HepG2 (cell line): ENCODE results near the gene THADA. TPM values are rescaled to one million over a fixed set of nuclear protein-coding genes. Genes with fewer than 3 reads are reported as not detected.

Experiments
- ATAC-seq: fragments of 200-7000 bp; cut with Tn5 transposase; 3 replicates; pipeline ENCODE4 v1.9.1; 2020; ENCODE audit warnings: mild to moderate bottlenecking, moderate library complexity
- BruUV-seq: library from RNA; stranded (reverse); fragments of 400-500 nt; replicated peaks from 2 replicates; lab custom pipeline; 2021; lab: Mats Ljungman, UMichigan
- CTCF ChIA-PET: fragments of 300-600 bp; formaldehyde crosslinking; extraction: SDS; loops from one replicate; lab custom pipeline; 2021; ENCODE audit warnings: low total read pairs, inconsistent platforms, low intra/inter-chr PET ratio; lab: Yijun Ruan, JAX
- POLR2A ChIA-PET: fragments of 350-600 bp; sonication (Branson Sonifier 250); formaldehyde crosslinking; loops from one replicate; lab custom pipeline; 2020; ENCODE audit warnings: antibody characterized with exemption, inconsistent platforms; lab: Yijun Ruan, JAX
- DNase-seq: peaks from one replicate; pipeline ENCODE4 v3.0.0-alpha.2; 2015; ENCODE audit warnings: low spot score
- FAIRE-seq: peaks from 3 replicates; lab custom pipeline; 2011; peaks lifted over from hg19 to GRCh38; lab: Jason Lieb, UNC
- H2AFZ ChIP-seq: one replicate; pipeline ENCODE4 v1.6.1; 2011; ENCODE audit warnings: low read length, inconsistent platforms
- H3K27ac ChIP-seq: fragments of 300-600 bp; 3 replicates; pipeline ENCODE4 v1.8.0; 2011; ENCODE audit warnings: mixed run types, mild to moderate bottlenecking, mixed read lengths, low read length, inconsistent platforms; ENCODE audit not compliant: insufficient read depth; ENCODE audit errors: extremely low read length
- H3K27me3 ChIP-seq, 2 experiments: fragments of 200-600 bp in 1 of 2; 2 replicates in 1 of 2; 3 replicates in 1 of 2; pipeline versions ENCODE4 v1.6.0 to v1.8.0; 2011; ENCODE audit warnings: low read length in 2 of 2, mild to moderate bottlenecking in 2 of 2, moderate library complexity in 2 of 2, inconsistent platforms in 1 of 2; ENCODE audit not compliant: insufficient read depth in 2 of 2, control insufficient read depth in 1 of 2
- H3K36me3 ChIP-seq, 2 experiments: fragments of 200-600 bp in 1 of 2; replicated peaks in 1 of 2; 2 replicates in 1 of 2; 3 replicates in 1 of 2; pipeline versions ENCODE4 v1.5.1 to v1.8.0; 2011; ENCODE audit warnings: low read length in 2 of 2, inconsistent platforms in 1 of 2; ENCODE audit not compliant: insufficient read depth in 2 of 2, control insufficient read depth in 1 of 2
- H3K4me1 ChIP-seq: 2 replicates; pipeline ENCODE4 v1.5.1; 2012; ENCODE audit warnings: low read length, inconsistent platforms; ENCODE audit not compliant: insufficient read depth
- H3K4me2 ChIP-seq: 2 replicates; pipeline ENCODE4 v1.6.0; 2011; ENCODE audit warnings: low read depth, low read length, inconsistent platforms
- H3K4me3 ChIP-seq, 3 experiments: fragments of 200-600 bp in 1 of 3; sonication (generic), shearing (Covaris generic) in 1 of 3; replicated peaks in 1 of 3; 2 replicates each; pipeline ENCODE4 v1.5.1; 2011 to 2016; ENCODE audit warnings: low read length in 3 of 3, inconsistent platforms in 2 of 3, low read depth in 2 of 3, mild to moderate bottlenecking in 2 of 3, control low read depth in 1 of 3, mixed read lengths in 1 of 3; ENCODE audit not compliant: insufficient read depth in 1 of 3
- H3K79me2 ChIP-seq: one replicate; pipeline ENCODE4 v1.6.1; 2011; ENCODE audit warnings: low read length, inconsistent platforms; ENCODE audit not compliant: insufficient read depth
- H3K9ac ChIP-seq: 2 replicates; pipeline ENCODE4 v1.6.0; 2011; ENCODE audit warnings: mild to moderate bottlenecking, low read depth, low read length, inconsistent platforms; ENCODE audit not compliant: insufficient read depth
- H3K9me3 ChIP-seq: 2 replicates; pipeline ENCODE4 v1.5.1; 2012; ENCODE audit warnings: mild to moderate bottlenecking, low read length
- H4K20me1 ChIP-seq: 2 replicates; pipeline ENCODE4 v1.6.0; 2011; ENCODE audit warnings: inconsistent platforms, mild to moderate bottlenecking, low read length, moderate library complexity; ENCODE audit not compliant: insufficient read depth
- FOXK1 ChIP-seq: sonication (generic); formaldehyde crosslinking; IDR thresholded peaks from 2 replicates; pipeline ENCODE4 v1.4.0; 2020; ENCODE audit warnings: low read depth, missing genetic modification reagents, borderline replicate concordance
- MAFF ChIP-seq: IDR thresholded peaks from 2 replicates; pipeline ENCODE4 v1.6.1; 2011; ENCODE audit warnings: low read depth, low read length, improper control_type of control experiment
- MAFK ChIP-seq, 2 experiments: IDR thresholded peaks in 1 of 2; conservative IDR thresholded peaks in 1 of 2; 2 replicates each; pipeline ENCODE4 v1.6.1; 2011; ENCODE audit warnings: improper control_type of control experiment in 2 of 2, low read length in 2 of 2
- MYPOP ChIP-seq: sonication (generic); formaldehyde crosslinking; IDR thresholded peaks from 2 replicates; pipeline ENCODE4 v1.8.1; 2023; ENCODE audit warnings: mild to moderate bottlenecking, moderate library complexity, missing genetic modification reagents
- NPAS2 ChIP-seq: sonication (generic); formaldehyde crosslinking; IDR thresholded peaks from 2 replicates; pipeline ENCODE4 v1.8.0; 2022; ENCODE audit warnings: mild to moderate bottlenecking, missing genetic modification reagents, borderline replicate concordance
- PHF8 ChIP-seq: sonication (generic); formaldehyde crosslinking; IDR thresholded peaks from 2 replicates; pipeline ENCODE4 v1.5.0; 2020; ENCODE audit warnings: missing genetic modification reagents
- POLR2AphosphoS5 ChIP-seq: IDR thresholded peaks from 2 replicates; pipeline ENCODE4 v1.6.1; 2012; ENCODE audit warnings: low read depth, low read length
- RFX1 ChIP-seq: fragments of 450-650 bp; IDR thresholded peaks from 2 replicates; pipeline ENCODE4 v1.6.1; 2017
- THYN1 ChIP-seq: sonication (generic); formaldehyde crosslinking; IDR thresholded peaks from 2 replicates; pipeline ENCODE4 v1.8.1; 2023; ENCODE audit warnings: low read depth, mild to moderate bottlenecking, moderate library complexity, missing genetic modification reagents, borderline replicate concordance
- ZNF124 ChIP-seq: sonication (generic); formaldehyde crosslinking; IDR thresholded peaks from 2 replicates; pipeline ENCODE4 v1.4.0; 2020; ENCODE audit warnings: missing genetic modification reagents
- ZNF441 ChIP-seq: sonication (generic); formaldehyde crosslinking; IDR thresholded peaks from 2 replicates; pipeline ENCODE4 v1.7.0; 2021; ENCODE audit warnings: missing genetic modification reagents, borderline replicate concordance
- ZNF816 ChIP-seq: sonication (generic); formaldehyde crosslinking; IDR thresholded peaks from 2 replicates; pipeline ENCODE4 v1.8.0; 2022; ENCODE audit warnings: missing genetic modification reagents, mild to moderate bottlenecking, borderline replicate concordance
- WGBS: methylation state at CpG from one replicate; pipeline ENCODE4 v1.1.6; 2017; ENCODE audit warnings: low lambda C conversion rate; 5-methylcytosine and 5-hydroxymethylcytosine counted together
- in situ Hi-C: cut with HindIII; loops from 2 replicates; pipeline ENCODE4 v1.10.0; 2017; ENCODE audit warnings: low pct_unique_long_range_greater_than_20kb; ENCODE audit not compliant: extremely low pct_ligation_motif_present
- intact Hi-C: fragments of 100-400 bp; cut with micrococcal nuclease; formaldehyde crosslinking; loops from one replicate; pipeline ENCODE4 v1.10.0; 2022; ENCODE audit not compliant: unreplicated experiment
- polyA plus RNA-seq, 8 experiments: library from polyadenylated mRNA; depleted of rRNA in 3 of 8; stranded (reverse) in 7 of 8; unstranded in 1 of 8; fragments of >200 nt; fragmentation: Illumina TruSeq in 4 of 8; extraction: Trizol in 4 of 8; gene quantifications; 2 replicates each; pipeline versions ENCODE4 v1.2.1 to v1.2.3, GENCODE V29; 2011 to 2016; ENCODE audit warnings: low read depth in 4 of 8, missing spikeins in 1 of 8, mixed read lengths in 1 of 8; ENCODE audit not compliant: insufficient read depth in 1 of 8
- total RNA-seq, 5 experiments: library from RNA; depleted of rRNA; stranded (reverse); fragments of >200 nt; fragmentation: Illumina TruSeq; extraction: Trizol; gene quantifications; 2 replicates each; pipeline ENCODE4 v1.2.3, GENCODE V29; 2016; ENCODE audit warnings: low read depth in 1 of 5
- TF ChIP-seq, protein P1 (sequence below): sonication (generic); formaldehyde crosslinking; IDR thresholded peaks from 2 replicates; pipeline ENCODE4 v1.5.1; 2020; ENCODE audit warnings: mild to moderate bottlenecking, missing genetic modification reagents, borderline replicate concordance

The THADA gene
- total and polyA plus RNA-seq, 2 of the 13 experiments (the other 11 are each of a cell fraction or from before 2014, with no cell fraction given) = 12.7 to 21.7 TPM

DNA sequence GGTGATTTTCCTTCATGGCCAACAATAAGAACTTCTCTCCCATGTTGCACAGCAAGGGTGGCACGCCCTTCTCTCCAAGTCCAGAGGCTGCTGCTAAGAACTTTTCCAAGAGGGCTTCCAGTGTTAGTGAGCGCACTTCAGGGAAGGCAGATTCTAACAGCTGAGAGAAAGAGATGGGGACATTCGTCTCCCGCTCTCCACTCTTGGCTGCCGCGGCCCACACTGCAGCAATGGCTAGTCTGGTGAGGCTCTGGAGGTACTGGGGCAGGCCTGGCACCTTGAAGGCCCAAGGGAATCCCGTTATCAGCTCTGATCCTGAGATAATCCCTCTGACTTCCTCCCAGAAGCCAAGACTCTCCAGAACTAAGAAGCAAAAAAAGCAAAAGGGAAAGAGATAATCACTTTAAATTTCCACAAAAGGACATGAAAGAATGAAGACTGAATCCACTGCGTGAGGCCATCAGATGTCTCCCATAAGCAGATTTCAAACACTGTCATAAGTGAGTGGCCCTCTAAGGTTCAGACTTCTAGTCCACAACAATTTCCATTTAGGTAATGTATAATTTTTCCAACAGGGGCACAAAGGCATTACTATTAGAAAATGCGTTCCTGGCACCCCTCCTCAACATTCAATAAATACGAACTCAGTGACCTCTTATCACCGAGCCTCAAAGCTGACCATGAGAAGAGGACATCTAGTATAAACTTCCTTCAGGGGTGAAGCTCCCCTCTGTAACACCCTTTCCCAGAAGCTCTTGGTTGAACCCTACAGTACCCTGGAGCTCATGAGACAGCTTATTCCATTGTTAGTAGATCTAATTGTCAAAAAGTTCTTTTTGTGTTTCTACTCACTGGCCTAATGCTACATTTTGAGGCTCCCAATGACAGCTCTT lies 302.7 kb downstream of the THADA start (continued):
- TF ChIP-seq NPAS2 (CRISPR knock-in tag) (no peak), THYN1 (no peak), FOXK1 (no peak), RFX1 (no peak), PHF8 (CRISPR knock-in tag) (0 out of 2 replicates have a peak, but pooled peaks have one; percentile 23), POLR2AphosphoS5 (no peak), ZNF441 (CRISPR knock-in tag) (no peak), ZNF816 (no peak)
- TF ChIP-seq, protein P1, sequence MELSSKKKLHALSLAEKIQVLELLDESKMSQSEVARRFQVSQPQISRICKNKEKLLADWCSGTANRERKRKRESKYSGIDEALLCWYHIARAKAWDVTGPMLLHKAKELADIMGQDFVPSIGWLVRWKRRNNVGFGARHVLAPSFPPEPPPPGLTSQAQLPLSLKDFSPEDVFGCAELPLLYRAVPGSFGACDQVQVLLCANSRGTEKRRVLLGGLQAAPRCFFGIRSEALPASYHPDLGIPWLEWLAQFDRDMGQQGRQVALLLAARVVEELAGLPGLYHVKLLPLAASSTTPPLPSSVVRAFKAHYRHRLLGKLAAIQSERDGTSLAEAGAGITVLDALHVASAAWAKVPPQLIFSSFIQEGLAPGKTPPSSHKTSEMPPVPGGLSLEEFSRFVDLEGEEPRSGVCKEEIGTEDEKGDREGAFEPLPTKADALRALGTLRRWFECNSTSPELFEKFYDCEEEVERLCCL (CRISPR knock-in tag) = no peak

GRCh38 chr2:43292297-43292696 lies 303.5 kb downstream of the THADA start:
- in situ Hi-C loops = no loop called here
- TF ChIP-seq MYPOP (CRISPR knock-in tag) = no peak
- no peak for TF ChIP-seq ZNF124 (CRISPR knock-in tag)
- peak; percentile 93 for TF ChIP-seq MAFF
- TF ChIP-seq MAFK (conservative IDR thresholded peaks at IDR 0.05 in 1 of 2, IDR thresholded peaks at IDR 0.05 in 1 of 2; ENCODE audit: low read length in 2 of 2) = peak; percentile 92 to 96
- Histone ChIP-seq H3K9ac (no peak overlapping the region), H3K27me3 (no peaks in the 10 kb centered on the region), H3K4me3 (no peak overlapping the region), H3K4me1 (peaks cover 54% of the 10 kb centered on the region), H4K20me1 (no peaks in the 10 kb centered on the region), H3K79me2 (no peaks in the 10 kb centered on the region), H2AFZ (no peak overlapping the region), H3K9me3 (no peaks in the 10 kb centered on the region), H3K4me2 (no peak overlapping the region), H3K27ac (peak overlapping the region; percentile 82), H3K36me3 (peaks cover 0 to 13% of the 10 kb centered on the region in 2 experiments; a peak in 2 of 5 replicates)
- ATAC-seq (no peak), FAIRE-seq (no peak), DNase-seq (no peak)
- WGBS = 100% methylated on average over 1 of the region's 1 CpG
- ChIA-PET POLR2A (no interaction called here), CTCF (no interaction called here)
- BruUV-seq = no TSS peak
- intact Hi-C loops = loop anchor here (5.0 kb wide), 1 partner anchor 85 kb away; no protein-coding TSS in a partner anchor
